ENCODE results near the gene FANCC.
"Not testable (repeated sequence)": the region's sequence is repeated elsewhere in the genome, so short reads cannot be mapped to it uniquely, and the experiment has no call there.

Gene FANCC

DNA sequence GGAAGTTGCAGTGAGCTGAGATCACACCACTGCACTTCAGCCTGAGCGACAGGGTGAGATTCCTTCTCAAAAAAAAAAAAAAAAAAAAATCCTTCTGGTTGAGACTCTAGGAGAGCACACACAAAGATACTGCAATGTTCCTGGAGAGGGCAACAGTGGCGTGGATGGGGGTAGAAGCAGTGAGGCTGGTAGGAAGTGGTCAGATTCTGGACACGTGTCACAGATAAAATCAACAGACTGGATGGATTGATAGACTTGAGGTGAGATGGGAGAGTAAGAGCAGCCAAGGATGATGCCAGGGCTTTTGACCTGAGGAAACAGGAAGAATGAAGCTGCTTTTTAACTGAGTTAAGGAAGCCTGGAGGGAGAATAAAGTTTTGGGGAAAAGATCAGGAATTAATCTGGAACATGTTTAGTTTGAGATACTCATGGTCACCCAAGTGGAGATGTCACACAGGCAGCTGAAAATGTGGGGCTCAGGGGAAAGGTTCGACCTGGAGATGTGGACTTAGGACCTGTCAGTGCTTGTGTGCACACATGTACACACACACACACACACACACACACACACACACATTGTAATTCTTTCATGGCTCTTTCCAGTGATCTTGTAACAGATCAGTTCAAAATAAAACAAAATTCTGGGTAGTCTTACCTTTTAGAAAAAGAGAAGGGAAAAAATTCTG lies 88.1 kb downstream of the FANCC start:
- DNase-seq (ENCODE audit: low spot score), result no peak

DNA sequence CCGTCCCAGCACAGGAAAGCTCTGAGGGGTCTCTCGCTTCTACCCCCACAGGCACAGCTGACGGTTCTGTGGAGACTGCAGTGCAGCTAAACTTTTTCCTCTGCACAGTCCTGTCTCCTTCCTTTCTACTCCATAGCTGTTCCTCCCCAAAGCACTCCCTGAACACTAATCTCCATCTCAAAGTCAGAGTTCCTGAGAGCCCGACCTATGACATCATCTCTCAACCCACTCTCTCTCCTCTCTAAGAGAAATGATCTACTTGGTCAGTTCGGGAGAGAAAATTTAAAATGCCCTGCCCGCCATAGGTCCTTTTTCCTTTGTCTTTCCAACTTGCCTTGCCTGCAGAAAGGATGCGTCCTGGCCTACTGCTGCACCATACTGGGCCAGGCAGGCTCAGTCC lies 90.6 kb downstream of the FANCC start:
- no peak for DNase-seq (ENCODE audit: low spot score)

- DNase-seq (ENCODE audit: low spot score), result no peak
These were observed 91.8 kb downstream of the FANCC start for GRCh38 chr9:95225726-95226106.

DNA sequence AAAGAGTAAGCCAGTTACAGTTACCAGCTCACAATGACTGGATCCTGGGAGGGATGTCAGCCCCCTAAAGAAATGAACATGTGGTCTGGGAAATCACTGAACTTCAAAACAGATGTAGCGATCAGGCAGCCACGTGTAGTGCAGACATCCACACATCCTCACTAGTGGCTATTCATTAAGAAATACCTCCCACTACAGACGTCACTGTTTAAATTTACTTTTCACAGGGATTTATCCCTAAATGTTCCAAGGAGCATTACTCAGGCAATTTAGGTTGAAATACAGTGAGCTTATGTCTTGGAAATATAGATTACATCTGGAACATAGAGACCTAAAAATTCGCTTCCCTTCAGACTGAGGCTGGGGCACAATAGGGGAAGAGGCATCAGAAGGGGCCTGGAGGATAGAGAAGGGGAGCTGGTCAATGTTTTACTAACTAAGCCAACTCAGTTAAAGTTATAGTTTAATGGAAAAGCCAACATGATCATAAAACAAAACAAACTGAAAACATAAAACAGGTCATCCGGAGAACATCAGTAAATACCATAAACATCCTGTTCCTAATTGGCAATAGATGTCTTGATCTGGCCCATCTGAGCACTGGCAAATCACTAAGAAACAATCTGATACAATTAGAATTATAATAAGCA lies 92.3 kb downstream of the FANCC start:
- no peak for DNase-seq (ENCODE audit: low spot score)

DNA sequence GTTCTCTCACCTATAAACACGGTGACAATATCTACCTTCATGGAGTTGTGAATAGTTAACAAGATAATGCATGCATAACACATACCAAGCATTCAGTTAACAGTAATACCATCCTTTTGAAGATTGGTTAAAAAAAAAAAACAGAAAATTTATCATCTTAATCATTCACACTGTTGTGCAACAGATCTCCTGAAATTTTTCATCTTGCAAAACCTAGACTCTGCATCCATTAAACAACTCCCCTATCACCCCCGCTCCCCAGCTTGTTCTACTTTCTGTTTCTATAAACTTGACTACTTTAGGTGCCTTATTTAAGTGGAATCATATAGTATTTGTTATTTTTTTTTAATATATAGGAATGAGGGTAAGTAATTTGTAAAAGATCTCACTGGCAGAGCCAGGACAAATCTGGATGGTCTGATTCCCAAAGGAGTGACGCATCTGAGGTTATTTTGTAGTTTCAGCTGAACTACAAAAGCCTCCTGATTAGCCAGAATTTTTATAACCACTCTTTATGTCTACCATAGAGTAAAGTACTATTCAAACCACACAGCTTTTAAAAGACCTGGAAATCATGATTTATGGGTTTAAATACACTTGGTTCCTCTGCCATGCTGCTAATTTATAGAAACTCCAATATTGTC lies 93.0 kb downstream of the FANCC start:
- DNase-seq (ENCODE audit: low spot score), result no peak

DNA sequence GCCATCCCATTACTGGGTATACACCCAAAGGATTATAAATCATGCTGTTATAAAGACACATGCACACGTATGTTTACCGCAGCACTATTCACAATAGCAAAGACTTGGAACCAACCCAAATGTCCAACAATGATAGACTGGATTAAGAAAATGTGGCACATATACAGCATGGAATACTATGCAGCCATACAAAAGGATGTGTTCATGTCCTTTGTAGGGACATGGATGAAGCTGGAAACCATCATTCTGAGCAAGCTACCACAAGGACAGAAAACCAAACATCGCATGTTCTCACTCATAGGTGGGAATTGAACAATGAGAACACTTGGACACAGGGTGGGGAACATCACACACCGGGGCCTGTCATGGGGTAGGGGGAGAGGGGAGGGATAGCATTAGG lies 97.2 kb downstream of the FANCC start:
- not testable (repeated sequence) for DNase-seq (ENCODE audit: low spot score)

DNA sequence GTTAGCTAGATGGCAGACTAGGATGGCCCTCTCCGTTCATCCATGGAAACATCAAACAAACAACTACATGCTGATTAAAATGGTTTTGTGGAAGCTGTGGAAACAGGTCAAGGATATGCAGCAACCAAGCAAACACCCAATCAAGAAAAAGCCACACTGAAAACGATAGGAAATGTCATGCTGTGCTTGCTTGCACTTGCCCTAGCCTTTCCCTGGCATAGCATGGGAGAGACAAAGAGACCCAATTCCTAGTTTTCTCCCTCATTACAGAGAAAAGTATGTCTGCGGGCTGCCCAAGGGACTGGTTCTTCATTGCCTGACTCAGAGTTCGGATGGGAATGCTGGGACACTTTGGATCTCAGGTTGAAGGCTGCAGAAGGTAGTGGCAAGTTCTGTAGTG lies 98.7 kb downstream of the FANCC start:
- no peak for DNase-seq (ENCODE audit: low spot score)

DNA sequence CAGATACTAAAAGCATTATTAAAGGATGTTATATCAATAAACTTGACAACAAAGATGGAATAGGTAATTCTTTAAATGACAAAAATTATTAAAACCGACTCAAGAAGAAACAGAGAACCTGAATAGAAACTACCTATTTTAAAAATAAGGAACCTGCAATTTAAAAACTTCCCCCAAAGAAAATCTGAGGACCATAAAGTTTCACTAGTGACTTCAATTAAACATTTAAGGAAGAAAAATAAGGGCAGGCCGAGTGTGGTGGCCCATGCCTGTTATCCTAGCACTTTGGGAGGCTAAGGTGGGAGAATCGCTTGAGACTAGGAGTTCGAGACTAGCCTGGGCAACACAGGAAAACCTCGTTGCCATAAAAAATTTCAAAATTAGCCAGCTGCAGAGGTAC lies 99.6 kb downstream of the FANCC start:
- no peak for DNase-seq (ENCODE audit: low spot score)

GRCh38 chr9:95215336-95215898 lies 102.1 kb downstream of the FANCC start:
- no peak for DNase-seq (ENCODE audit: low spot score)

DNA sequence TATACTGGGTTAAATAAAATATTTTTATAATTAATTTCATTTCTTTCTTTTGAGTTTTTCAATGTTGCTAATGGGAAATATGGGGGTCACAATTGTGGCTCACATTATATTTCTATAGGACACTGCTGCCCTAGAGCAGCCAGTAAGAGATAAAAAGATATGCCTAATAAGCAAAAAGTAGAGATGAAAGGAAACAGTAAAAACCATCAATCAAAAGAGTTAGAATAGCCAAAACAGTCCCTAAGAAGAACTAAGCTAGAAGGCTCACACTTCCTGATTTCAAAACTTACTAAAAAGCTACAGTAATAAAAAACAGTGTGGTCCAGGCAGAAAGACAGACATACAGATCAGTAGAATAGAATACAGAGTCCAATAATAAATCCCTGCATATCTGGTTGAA lies 104.4 kb downstream of the FANCC start:
- DNase-seq (ENCODE audit: low spot score), result no peak

DNA sequence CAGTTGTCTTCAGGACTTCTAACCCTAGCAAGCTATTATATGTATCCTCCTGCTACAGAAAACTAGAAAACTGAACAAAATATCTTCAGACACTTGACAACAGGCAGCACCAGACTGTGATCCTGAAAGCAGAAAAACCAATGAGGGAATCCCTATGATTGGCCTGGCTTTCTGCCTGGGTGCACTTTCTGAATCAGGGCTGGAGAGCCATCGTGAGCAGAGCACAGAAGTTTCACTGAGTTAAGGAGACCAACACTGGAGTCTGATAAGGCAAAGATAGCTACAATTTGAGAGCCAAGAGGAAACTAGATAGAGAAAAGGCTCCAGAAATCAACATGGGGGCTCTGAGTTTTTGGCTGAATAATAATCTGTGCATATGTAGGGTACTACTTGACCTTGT lies 106.5 kb downstream of the FANCC start:
- no peak for DNase-seq (ENCODE audit: low spot score)

DNA sequence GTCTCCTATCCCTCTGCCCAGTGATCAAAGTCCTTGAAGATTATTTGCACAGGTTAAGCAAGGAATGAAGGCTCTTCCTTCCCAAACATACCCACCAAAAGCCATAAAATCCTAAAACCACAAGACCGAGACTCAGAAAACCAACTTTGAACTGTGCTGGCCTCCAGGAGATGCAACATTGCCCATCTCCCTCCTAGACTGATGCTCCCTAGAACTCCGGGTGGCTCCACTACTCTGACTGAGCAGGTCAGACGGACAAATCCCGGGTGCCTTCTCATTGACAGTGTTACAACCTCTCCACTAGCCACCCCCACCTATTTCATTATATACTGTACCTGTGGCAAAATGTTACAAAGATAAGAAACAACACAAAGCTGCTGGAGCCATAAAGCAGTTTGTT lies 110.1 kb downstream of the FANCC start:
- DNase-seq (ENCODE audit: low spot score), result no peak

- DNase-seq (ENCODE audit: low spot score), result no peak
These were observed 111.4 kb downstream of the FANCC start for GRCh38 chr9:95206143-95206542.

DNA sequence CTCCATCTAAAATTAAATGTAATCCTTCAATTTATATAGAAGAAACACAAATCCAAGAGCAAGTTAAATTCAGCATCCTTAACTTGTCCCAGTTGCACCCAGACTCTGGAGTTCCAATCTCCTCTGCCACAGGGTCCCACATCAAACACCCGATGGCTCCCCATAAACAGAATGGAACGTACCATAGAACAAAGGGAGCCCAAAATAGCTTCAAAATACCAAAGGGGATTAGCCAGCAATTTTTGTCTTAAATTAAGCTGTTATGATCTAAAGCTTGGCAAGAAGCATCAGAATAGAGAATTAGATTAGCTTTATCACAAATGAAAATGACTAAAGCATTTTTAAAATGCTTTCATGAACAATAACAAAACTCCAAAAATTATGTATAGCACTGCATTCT lies 112.8 kb downstream of the FANCC start:
- no peak for DNase-seq (ENCODE audit: low spot score)

DNA sequence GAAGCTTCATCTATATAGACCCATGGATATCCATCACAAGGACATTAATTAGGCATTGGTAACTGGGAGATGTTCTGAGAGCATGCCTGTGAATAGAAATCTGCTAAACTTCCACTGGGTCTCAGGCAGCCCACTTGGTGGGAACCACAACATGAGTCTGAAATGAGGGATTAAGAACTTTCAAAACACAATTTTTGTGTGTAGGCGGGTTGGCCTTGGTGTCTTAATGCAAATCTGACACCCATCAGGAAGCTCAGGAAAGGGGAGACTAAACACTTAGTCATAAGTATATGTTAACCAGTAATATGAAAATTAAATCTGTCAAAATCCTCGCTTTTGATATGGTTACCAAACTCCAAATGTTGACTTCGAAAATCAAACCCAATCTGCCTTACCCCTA lies 113.2 kb downstream of the FANCC start:
- no peak for DNase-seq (ENCODE audit: low spot score)

- DNase-seq (ENCODE audit: low spot score), result not testable (repeated sequence)
These were observed 114.5 kb downstream of the FANCC start for GRCh38 chr9:95203019-95203418.

- DNase-seq (ENCODE audit: low spot score), result no peak
These were observed 115.3 kb downstream of the FANCC start for GRCh38 chr9:95202076-95202681.

DNA sequence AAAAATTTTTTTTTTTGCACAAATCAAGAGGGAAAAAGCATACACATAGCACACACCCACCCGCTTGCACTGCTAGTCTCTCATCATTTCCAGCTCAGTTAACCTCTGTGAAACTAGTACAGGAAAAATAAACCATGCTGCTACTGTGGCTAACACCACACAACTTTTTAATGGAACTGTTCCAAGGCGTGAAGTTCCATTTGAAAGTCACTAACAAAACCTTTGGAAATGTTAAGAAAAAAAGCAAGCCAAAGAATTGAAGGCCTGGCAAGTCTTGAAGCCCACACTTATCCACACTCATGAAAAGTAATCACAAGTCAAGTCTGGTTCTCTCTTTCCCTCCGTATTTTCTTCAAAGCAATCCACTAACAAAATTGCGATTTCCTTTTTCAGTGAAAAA lies 116.3 kb downstream of the FANCC start:
- no peak for DNase-seq (ENCODE audit: low spot score)

- DNase-seq (ENCODE audit: low spot score), result no peak
These were observed 119.7 kb downstream of the FANCC start for GRCh38 chr9:95197692-95198271.

DNA sequence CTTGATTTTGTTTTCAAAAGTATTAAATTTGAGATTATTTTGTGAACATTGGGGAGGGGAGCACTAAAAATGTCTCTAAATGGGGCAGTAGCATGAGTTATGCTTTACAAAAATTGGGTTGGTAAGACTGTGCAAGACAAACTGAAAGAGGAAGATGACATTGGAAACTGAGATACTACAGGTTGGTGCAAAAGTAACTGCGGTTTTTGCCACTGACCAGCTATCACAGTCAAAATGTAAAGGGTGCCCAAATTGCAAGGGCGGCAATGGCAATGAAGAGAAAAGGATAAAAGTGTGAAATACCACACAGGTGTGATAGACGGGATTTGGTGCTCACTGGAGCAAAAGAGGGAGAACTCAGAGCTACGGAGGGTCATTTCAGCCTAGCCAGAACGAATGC lies 124.0 kb downstream of the FANCC start:
- DNase-seq (ENCODE audit: low spot score), result no peak

DNA sequence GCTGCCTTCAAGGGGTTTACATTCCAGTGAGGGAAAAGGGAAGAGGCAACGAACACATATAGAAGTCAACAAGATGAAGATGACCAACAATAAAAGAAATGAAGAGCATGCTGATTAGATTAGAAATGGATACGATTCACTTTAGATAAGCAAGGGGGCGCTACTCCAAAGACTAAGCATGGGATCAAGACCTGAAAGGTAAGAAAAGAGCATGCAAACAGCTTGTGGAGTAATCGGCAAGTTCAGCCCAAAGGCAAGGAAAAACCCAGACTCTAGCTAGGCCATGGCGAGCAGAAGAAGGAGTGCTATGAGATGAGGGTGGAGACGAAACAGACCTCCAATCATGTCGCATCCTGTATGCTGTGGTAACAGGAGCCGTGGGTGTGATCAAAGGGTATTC lies 124.4 kb downstream of the FANCC start:
- DNase-seq (ENCODE audit: low spot score), result no peak

DNA sequence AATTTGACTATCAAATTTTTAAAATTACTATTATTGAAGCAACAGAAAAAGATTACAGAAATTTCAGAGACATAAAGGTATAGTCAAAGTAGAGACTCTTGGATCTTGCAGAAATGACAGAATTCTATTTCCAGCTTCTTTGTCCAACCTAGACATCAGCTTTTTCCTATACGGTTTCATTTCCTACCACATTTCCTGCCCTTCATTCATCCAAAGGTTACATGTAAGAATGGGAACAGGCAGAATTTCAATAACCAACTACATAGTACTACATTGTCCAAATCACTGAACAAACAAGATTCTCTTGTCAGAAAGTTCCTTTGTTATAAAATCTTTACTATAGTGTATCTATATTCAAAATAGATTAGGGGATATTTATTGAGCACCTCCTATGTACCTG lies 124.9 kb downstream of the FANCC start:
- no peak for DNase-seq (ENCODE audit: low spot score)

DNA sequence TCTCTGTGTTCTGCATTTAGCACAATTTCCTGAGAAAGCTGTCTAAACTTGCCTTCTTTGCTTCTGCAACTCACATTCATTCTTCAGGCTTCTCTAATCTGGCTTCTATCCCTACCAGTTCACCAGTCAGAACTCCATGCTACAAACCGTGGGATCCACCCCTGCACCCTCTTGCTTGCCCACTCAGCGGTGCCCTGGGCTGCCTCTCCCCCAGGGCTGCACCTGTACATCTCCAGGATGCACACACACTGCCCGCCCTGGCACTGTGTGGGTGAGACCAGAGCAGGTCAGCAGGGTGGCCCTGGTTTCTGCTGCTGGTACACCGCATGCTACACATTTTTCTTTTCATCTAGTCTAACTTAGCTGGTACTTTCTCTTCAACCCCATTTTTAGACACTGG lies 127.1 kb downstream of the FANCC start:
- no peak for DNase-seq (ENCODE audit: low spot score)

All from cerebellar cortex (tissue), 1 donor.